ENCODE data around the gene PLCD3.
A peak's percentile ranks its signal among the peaks of the same experiment; 100 is the strongest.

The PLCD3 gene, protein sequence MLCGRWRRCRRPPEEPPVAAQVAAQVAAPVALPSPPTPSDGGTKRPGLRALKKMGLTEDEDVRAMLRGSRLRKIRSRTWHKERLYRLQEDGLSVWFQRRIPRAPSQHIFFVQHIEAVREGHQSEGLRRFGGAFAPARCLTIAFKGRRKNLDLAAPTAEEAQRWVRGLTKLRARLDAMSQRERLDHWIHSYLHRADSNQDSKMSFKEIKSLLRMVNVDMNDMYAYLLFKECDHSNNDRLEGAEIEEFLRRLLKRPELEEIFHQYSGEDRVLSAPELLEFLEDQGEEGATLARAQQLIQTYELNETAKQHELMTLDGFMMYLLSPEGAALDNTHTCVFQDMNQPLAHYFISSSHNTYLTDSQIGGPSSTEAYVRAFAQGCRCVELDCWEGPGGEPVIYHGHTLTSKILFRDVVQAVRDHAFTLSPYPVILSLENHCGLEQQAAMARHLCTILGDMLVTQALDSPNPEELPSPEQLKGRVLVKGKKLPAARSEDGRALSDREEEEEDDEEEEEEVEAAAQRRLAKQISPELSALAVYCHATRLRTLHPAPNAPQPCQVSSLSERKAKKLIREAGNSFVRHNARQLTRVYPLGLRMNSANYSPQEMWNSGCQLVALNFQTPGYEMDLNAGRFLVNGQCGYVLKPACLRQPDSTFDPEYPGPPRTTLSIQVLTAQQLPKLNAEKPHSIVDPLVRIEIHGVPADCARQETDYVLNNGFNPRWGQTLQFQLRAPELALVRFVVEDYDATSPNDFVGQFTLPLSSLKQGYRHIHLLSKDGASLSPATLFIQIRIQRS

DNA sequence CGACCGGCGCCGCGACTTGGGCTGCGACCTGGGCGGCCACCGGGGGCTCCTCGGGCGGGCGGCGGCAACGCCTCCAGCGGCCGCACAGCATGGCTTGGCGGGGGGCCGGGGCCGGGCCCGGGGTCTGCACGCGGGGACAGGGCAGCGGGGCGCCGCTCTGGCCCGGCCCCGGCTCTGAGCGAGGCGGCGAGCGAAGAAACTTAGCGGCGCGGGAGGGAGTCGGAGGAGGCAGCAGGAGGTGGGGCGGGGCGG, at the start of gene PLCD3:
PLCD3 (minus strand) TSS at position 196 of the 252 bp plus-strand sequence; CDS start at position 91, 105 bp downstream.
- DNase-seq: no peak

DNA sequence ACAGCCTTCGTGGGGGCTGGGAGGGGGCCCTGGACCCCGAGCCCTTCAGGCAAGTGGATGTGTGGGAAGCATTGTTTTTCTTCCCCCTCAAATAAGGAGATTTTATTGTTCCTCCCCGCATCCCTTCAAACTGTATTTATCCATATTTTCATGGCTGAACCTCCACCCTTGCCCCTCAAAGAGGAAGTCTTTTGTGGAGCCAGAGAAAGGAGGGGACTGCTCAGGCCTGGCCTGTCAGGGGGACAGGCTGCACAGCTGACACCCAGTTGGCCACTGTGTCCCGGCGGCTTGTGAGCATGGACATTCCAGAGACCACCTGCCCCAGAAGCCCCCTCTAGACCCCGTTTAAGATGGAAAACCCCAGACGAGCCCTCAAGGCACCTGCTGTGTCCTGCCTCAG, 45.2 kb upstream of the PLCD3 start:
- DNase-seq: no peak

DNA sequence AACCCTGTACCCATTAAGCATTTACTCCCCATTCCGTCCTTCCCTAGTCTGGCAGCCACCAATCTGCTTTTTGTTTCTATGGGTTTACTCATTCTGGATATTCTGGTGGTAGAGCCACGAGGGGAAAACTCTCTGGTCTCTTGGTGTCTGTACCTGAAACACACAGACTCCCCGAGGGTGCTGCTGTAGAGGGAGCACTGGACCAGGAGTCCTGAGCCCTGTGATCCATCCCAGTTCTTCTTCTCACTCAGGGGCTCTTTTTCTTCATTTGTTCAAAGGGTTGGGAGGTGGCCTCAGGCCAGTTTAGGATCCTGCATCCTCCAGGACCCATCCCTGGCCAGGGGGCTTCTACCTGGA, 43.4 kb upstream of the PLCD3 start:
- DNase-seq: no peak

DNA sequence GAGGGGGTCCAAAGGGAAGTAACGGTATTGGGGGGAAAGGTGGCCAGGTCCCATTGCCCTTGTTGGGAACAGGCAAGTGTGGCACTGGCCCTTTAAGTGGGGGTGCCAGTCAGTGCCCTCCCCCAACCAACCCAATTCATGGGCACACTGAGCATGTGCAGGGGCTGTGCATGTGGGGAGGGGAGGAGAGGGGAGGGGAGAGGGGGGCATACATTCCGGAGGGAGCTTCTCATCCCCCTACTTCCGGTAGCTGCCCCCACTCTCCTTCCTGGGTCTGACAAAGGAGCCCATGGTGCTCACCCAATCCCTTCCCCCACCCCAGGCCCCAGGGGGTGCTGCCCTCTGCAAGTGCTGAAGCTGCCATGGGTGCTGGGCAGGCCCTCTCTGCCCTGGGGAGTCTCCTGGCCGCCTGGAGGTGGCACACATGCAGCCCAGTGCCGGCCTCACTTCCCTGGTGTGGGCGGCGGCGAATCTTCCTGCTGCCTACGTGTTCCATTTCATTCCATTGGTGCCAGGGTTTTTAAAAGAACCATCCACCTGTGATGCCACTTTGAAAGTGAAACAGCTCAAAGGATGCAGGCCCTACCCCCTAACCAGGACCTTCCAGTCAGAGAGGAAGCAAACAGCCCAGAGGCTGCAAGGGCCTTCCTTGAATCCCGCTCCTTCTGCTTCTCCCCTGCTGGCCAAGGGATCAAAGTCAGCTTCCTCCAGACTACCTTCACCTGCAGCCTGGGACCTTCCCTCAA, 40.4 kb upstream of the PLCD3 start:
- no peak for DNase-seq

DNA sequence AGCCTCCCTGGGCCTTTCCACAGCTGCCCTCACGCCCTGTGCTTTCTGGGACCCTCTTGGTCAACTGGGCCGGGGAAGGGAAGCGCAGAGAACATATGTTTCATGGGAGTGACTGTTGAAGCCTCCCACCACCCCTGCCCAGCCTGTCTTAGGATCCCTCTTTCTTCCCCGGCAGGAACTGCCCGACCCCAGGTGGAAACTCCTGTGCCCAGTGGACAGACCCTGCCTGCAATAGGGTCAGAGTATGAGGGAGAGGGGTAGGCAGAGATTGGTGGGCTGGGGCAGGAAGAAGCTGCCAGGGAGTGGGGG, 39.9 kb upstream of the PLCD3 start:
- DNase-seq: no peak

DNA sequence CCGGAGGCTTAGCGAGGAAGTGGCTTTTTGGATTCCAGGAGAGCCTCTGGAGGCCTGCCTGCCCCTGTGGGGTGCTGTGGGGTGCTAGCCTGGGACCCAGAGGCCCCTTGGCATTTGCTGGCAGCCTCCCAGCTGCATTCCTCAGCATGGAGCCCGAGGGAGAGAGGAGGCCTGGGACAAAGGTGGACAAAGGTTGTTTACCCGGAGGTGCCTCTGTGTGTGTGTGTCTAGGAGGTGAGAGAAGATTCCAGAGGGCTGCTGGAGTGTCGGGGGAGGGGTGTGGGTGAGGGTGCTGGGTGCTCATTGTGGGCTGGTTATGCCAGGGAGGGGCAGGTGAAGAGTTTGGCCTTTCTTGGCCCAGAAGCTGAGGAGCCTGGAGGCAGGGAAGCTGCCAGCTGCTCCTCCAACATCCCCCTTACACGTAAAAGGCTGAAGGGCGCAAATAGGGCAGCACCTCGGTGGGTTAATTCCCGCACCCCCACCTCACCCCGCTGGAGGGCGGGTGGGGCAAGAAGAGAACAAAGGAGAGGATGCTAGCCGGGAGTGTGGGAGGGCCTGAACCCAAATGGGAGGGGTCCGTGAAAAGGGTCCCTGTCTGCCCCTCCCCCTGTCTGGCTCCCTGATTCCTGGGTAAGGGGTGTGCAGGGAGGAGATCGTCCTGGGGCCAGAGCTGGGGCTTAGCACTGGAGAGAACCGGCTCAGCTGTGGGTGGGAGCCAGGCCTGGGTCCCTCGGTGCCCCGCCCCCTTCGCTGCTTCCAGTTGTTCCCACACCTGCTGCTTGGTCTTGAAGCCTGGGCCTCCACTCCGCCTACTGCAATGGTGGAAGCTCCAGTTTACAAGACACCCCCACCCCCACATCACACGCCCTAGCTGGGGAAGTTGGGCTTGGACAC, 39.3 kb upstream of the PLCD3 start:
- DNase-seq: no peak

DNA sequence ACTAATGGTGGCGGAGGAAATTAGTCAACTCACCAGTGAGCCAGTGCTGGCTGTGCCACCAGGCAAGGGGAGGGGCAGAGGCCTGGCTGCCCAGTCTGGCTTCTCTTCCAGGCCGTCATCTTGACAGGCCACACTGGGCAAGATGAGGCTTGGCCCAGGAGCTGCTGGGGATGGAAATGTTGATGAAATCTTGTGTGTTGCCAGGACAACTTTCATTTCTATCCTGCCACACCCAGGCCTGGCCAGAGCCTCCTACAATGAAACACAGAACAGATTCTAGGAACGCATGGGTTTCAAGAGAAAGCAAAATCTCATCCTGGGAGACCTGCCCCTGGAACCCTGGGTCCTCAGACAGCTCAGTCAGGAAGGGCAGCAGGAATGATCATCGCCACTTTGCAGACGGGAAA, 38.6 kb upstream of the PLCD3 start:
- DNase-seq: peak; percentile 55

DNA sequence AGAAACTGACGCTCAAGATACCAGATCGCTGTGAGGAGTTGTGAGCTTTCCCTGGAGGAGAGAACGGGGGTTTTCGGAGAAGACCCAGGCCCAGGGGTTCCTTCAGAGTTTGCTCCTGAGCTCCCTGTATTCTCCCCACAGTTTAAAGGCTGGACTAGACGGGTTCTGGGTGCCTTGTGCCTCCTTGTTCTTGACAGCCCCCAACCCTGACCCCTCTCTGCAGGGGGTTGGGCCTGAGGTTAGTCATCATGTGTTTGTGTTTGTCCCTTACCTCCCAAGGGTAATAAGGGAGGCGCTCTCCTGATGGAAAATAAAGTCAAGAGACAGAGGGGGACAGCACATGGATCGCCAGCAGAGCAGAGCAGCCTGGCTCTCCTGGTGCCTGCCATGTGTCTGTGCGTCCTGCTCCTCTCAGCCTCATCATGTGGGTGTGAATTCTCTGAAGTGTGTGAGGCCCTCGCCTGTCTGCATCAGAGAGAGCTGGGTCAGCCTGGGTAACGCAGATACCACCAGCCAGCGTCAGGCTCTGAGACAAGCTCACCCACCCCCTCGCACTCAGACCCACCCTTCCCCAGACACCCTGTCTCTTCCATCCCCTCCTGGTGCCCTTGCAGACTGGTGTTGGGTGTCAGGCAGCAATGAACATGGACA, 38.1 kb upstream of the PLCD3 start:
- no peak for DNase-seq

DNA sequence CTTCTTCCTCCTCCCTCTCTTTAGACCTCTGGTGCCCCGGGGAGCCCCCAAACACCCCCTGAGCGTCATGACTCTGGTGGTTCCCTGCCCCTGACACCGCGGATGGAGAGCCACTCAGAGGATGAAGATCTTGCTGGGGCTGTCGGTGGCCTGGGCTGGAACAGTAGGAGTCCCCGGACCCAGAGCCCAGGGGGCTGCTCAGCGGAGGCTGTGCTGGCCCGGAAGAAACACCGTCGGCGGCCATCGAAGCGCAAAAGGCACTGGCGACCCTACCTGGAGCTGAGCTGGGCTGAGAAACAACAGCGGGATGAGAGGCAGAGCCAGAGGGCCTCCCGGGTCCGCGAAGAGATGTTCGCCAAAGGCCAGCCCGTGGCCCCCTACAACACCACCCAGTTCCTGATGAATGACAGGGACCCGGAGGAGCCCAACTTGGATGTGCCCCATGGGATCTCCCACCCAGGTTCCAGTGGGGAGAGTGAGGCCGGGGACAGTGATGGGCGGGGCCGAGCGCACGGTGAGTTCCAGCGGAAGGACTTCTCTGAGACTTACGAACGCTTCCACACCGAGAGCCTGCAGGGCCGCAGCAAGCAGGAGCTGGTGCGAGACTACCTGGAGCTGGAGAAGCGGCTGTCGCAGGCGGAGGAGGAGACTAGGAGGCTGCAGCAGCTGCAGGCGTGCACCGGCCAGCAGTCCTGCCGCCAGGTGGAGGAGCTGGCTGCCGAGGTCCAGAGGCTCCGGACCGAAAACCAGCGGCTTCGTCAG, 36.9 kb upstream of the PLCD3 start:
- DNase-seq: no peak

DNA sequence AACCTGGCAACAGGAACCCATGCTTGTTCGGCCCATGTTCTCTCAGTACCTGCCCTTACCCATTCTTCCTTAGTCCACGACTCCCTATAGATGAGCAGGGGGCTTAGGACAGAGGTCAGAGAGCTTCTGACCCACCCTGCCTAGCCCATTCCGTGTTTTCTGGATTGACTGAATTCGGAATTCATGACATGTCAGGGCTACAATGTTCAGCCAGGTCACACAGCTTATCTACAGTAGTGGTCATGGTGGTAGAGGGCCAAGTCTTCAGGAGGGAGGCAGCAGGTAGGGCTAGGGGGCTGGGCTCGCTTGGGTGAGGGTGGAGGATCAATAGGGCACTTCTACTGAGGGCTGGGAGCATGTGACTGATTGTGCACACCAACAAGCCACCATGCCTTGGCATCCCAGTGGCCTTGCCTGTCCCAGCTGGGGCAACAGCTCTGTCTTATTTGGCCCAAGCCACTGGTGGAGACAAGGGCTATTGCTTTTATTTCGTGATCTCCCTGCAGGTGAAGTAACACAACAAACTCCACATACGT, 32.5 kb upstream of the PLCD3 start:
- DNase-seq: no peak

DNA sequence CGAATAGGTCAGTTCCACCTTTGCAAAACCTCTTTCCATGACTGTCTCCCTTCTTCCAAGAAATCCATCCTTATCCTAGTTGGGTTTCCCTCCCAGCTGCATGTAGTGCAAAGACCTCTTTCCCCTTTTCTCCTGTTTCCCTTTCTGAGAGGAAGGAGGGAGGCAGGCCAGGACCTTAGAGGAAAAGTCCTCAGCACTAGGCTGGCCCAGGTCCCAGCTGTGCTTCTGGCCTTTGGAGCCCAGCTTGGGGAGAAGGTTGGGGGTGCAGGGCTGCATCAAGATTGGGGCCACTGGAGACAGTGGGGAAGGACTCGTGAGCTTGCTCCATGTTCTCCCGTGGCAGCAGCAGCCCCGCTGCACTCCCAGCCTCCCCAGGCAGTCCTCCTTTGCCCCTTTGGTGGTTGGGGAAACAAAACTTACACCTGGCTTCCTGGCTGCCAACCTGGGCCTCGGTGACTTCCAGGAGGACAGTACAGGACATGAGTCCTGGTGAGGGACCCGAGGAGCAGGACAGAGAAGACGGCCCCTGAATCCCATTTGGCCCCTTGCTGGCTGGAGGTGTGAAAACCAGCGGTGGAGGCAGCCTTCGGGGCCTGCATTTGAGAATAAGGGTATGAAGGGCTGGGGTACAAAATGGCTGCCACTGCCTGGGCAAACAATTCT, 29.8 kb upstream of the PLCD3 start:
- DNase-seq: no peak

DNA sequence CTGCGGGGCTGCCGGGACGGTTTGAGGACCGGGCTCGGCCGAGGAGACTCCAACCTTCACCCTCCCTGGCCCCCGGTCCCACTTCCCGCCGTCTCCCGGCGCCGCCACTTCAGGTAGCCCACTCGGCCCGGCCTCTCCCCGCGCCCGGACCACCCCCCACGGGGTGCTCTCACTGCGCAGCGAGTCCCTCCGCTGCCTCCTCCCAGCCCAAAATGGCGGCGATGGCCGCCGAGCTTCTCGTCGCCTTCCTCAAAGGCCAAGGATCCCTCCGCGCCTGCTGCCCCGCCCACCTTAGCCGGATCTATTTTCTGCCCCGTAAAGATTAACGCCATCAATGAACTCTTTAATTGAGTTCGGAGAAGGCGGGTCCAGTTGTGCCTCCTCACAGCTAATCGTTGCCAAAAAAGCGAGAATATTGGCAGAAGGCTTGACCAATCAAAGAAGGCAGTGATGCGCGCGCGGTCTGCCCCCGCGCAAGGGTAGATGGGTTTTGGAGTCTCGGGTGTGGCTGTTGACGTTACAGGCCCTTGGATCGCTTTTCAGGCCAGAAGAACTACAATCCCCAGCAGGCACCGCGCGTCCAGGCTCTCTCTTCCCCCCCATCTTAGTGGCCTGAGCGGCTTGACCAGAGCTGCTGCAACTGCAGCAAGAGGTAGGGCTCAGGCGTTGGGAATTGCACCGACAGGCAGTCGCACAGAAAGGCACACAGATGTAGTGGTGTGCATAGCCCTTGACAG, 29.1 kb upstream of the PLCD3 start, which contains the start of gene HEXIM2:
HEXIM2 (plus strand) TSS at position 588 of the 737 bp plus-strand sequence. CDS start 919 bp downstream, outside the sequence.
- DNase-seq: peak; percentile 100

DNA sequence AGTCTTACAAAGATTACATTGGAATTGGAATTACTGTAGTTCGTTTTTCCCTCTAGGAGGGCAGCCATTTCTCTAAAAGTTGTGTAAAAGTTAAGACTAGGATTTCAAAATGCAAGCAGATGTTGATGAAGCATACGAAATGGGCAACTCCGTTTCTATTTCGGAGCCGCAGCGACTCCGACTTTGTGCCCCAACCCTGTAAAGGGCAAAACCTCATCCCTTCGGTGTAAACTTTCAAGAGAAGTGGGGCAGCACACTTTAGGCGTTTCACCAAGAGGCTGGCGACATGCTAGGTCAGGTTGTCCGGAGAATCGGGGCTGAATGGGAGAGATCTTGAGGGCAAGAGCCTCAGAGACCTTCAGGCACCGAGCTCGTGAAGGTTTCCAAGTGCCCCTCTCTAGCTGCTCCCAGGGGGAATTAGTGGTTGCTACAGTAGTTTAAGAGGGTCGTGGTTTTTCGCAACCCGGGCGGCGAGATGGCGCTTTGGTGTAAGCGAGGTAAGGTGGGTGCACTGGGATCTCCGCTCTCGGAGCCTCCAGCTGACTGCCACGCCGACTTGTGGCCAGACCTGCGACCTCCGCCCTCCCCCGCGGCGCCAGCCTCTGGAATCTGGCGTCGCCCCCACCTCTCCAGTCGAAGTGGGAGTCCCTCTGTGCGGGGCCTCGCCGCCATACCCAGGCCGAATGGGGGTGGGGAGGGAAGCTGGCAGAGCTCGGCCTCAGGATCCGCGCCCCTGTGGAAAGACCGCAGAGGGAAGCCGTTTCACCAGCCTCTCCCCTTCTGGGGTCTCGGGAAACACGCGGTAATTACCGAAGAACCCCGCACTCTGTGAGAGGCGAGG, 28.4 kb upstream of the PLCD3 start:
- DNase-seq: peak; percentile 80

DNA sequence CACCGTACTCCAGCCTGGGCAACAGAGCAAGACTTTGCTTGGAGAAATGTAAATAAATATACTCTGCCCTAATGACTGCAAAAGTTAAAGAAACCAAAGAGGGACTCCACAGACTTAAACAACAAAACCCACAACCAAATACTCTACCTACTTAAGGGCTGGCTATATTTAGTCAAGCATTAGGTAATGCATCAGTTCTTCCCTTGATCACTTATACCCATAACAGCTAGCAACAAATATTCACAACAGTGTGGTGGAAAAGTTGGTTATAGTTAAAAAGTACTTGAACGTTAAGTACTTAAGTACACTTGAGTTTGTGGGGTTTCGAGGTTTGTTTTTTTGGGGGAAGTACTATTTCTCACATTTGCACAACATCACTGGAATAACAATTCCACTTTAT, 23.9 kb upstream of the PLCD3 start:
- no peak for DNase-seq

DNA sequence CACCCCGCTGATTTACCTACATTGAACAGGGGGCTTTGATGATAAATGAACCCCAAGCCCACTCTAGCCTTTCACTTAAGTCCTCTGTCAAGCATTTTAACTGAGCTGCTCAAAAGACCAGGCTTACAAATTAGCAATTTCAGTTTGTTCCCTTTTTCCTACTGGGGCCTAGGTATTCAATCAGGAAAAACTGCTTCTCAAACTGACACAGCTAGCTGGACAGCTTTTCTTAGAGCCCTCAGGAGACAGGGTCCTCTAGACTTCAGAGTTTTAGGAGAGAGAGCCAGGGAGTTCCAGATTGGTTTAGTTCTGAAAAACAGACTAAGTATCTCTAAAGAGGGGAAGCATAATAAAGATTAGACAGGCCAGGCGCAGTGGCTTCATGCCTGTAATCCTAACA, 23.2 kb upstream of the PLCD3 start:
- no peak for DNase-seq

DNA sequence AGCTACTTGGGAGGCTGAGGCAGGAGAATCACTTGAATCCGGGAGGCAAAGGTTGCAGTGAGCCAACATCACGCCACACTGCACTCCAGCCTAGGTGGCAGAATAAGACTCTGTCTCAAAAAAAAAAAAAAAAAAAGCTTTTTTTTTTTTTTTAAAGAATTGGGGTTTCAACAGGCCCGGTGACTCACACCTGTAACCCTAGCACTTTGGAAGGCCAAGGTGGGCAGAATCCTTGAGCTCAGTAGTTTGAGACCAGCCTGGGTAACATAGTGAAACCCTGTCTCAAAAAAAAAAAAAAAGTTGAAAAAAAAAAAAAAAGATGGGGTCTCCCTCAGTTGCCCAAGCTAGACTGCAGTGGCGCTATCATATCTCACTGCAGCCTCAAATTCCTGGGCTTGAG, 22.7 kb upstream of the PLCD3 start:
- DNase-seq: no peak

DNA sequence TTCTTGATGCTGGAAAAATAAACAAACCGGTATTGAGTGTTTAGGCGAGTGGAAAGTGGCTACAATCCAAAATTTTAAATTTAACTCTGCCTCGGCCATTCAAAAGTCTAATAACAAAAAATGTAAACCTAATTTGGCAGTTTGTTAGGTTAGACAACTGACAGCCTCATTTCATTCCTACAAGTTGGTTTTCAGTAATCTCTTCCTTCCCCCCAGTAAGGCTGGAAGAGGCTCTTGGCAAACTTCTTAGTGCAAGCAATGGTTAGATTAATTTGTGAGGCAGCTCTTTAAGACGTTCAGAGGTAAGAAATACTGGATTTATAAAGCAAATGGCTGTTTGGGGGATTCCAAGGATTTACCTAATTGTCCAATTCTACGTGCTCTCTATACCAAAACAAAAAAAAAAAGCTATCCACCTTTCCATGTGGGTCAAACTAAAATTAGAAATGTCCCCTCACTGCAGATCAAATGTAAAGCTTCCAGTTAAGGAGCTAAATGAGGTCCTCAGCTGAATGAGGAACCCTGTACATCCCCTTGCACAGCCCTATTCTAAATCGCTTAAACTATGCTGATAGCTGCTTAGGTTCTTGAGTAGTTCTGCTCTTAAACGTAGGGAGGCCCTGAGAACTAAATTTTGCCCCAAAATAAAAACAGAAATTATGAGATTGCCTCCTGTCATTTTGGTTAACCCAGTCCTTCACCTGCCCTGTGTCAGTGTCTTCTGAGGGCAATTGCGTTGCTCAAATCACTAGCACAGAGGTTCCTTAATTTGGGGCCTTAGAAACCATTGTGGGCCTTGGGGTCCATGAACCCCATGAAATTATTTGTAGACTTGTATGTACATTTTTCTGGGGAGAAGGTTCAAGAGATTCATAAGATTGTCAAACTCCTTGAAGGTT, 18.8 kb upstream of the PLCD3 start:
- DNase-seq: peak; percentile 65

All from OCI-M1 (cell line).